Measurements from ENCODE around the gene SLC9B1. TPM values are rescaled to one million over a fixed set of nuclear protein-coding genes. Genes with fewer than 3 reads are reported as not detected.
"Not testable (repeated sequence)": the region's sequence is repeated elsewhere in the genome, so short reads cannot be mapped to it uniquely, and the experiment has no call there.

Gene SLC9B1
- total RNA-seq, 2 experiments from 2014 or later: 3.6 to 3.7 TPM

DNA sequence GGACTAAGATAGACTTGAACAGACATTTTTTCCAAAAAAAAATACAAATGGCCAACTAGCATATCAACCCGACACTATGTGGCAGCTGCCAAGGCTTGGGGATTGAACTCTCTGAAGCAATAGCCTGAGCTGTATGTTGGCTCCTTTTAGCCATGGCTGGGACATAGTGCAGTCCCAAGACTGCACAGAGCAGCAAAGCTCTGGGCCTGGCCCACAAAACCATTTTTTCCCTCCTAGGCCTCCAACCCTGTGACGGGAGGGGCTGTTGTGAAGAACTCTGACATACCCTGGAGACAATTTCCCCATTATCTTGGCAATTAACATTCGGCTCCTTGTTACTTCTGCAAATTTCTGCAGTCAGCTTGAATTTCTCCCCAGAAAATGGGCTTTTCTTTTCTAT, 100.6 kb downstream of the SLC9B1 start:
- no peak for DNase-seq
- H3K36me3 ChIP-seq (ENCODE audit: insufficient read depth, low read length): no peaks in the 10 kb centered on the region
- no peak overlapping the region for H3K4me3 ChIP-seq (ENCODE audit: low read length)
- CTCF ChIA-PET: no interaction called here
- no peaks in the 10 kb centered on the region for H3K27me3 ChIP-seq (ENCODE audit: control insufficient read depth in 1 of 2, insufficient read depth in 2 of 2, low read length in 2 of 2)
- H3K4me3 Mint-ChIP-seq: no peak overlapping the region
- H3K27me3 Mint-ChIP-seq: no peaks in the 10 kb centered on the region
- H3K27ac Mint-ChIP-seq: no peak overlapping the region
- H3K27ac ChIP-seq (ENCODE audit: low read depth in 1 of 2, low read length in 2 of 2): no peak overlapping the region
- H3K36me3 Mint-ChIP-seq (ENCODE audit: low read depth): peaks cover 77% of the 10 kb centered on the region
- no peak for ATAC-seq (ENCODE audit: poor library complexity)
- POLR2A ChIA-PET: no interaction called here
- peaks cover 7 to 9% of the 10 kb centered on the region in 2 experiments for H3K9me3 ChIP-seq (ENCODE audit: control insufficient read depth in 1 of 2, insufficient read depth in 1 of 2, low read length in 2 of 2)
- no peaks in the 10 kb centered on the region for H3K4me1 ChIP-seq (ENCODE audit: insufficient read depth, low read length)
- TF ChIP-seq, protein P1, sequence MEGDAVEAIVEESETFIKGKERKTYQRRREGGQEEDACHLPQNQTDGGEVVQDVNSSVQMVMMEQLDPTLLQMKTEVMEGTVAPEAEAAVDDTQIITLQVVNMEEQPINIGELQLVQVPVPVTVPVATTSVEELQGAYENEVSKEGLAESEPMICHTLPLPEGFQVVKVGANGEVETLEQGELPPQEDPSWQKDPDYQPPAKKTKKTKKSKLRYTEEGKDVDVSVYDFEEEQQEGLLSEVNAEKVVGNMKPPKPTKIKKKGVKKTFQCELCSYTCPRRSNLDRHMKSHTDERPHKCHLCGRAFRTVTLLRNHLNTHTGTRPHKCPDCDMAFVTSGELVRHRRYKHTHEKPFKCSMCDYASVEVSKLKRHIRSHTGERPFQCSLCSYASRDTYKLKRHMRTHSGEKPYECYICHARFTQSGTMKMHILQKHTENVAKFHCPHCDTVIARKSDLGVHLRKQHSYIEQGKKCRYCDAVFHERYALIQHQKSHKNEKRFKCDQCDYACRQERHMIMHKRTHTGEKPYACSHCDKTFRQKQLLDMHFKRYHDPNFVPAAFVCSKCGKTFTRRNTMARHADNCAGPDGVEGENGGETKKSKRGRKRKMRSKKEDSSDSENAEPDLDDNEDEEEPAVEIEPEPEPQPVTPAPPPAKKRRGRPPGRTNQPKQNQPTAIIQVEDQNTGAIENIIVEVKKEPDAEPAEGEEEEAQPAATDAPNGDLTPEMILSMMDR (IDR thresholded peaks at IDR 0.05): no peak
- peaks cover 16% of the 10 kb centered on the region for H3K9me3 Mint-ChIP-seq
- H3K4me1 Mint-ChIP-seq (ENCODE audit: low read depth): no peaks in the 10 kb centered on the region
- intact Hi-C loops (cut with DNase I, micrococcal nuclease): no loop called here

DNA sequence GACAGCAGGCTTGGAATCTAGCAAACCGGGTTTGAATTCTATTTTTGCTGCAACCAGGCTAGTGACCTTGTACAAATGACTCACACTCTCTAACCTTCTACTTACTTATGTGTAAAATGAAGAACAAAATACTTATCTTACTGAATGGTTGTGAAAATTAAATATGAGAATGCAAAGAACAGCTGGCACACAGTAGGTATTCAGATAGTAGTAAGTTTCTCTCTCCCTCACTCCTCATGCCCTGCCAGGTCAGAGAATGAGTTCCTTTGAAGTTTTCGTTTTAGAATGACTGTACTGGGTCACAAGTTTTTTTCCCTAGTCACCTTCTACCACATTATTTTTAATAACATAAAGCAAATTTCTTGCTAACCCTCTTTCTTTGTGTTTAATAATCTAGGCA, 117.7 kb downstream of the SLC9B1 start:
- no peak overlapping the region for H3K27ac Mint-ChIP-seq
- Histone ChIP-seq H3K36me3 (ENCODE audit: insufficient read depth, low read length) (no peaks in the 10 kb centered on the region), H3K9me3 (ENCODE audit: control insufficient read depth in 1 of 2, insufficient read depth in 1 of 2, low read length in 2 of 2) (no peaks in the 10 kb centered on the region), H3K27me3 (ENCODE audit: control insufficient read depth in 1 of 2, insufficient read depth in 2 of 2, low read length in 2 of 2) (no peaks in the 10 kb centered on the region), H3K4me1 (ENCODE audit: insufficient read depth, low read length) (no peaks in the 10 kb centered on the region), H3K4me3 (ENCODE audit: low read length) (no peak overlapping the region), H3K27ac (ENCODE audit: low read depth in 1 of 2, low read length in 2 of 2) (no peak overlapping the region)
- ChIA-PET CTCF (interaction anchor here (1.2 kb wide), 1 partner anchor 140 kb away, joined by 3 read pairs; no protein-coding TSS in a partner anchor), POLR2A (no interaction called here)
- no peaks in the 10 kb centered on the region for H3K27me3 Mint-ChIP-seq
- ATAC-seq (ENCODE audit: poor library complexity): no peak
- no peaks in the 10 kb centered on the region for H3K36me3 Mint-ChIP-seq (ENCODE audit: low read depth)
- no peaks in the 10 kb centered on the region for H3K9me3 Mint-ChIP-seq
- TF ChIP-seq, protein P1 (IDR thresholded peaks at IDR 0.05): no peak
- H3K4me3 Mint-ChIP-seq: no peak overlapping the region
- intact Hi-C loops (cut with DNase I, micrococcal nuclease): no loop called here
- DNase-seq: no peak
- H3K4me1 Mint-ChIP-seq (ENCODE audit: low read depth): no peaks in the 10 kb centered on the region

DNA sequence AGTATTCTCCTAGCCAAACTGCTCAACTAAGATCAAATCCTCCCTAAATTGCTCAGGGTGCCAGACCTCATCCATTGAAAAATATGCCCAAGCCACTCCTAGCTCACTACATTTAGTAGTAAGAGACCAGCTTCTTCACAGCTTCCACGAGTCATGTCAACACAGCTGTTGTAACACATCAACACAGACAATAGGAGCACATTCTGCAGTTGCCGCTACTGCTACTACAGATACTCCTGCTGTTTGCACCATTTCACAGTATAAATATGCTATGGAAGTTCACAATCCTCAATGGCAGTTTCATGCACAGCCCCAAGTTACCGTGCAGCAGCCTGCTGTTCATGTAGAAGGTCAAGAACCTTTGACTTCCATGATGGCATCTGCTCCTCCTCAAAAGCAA, 121.9 kb downstream of the SLC9B1 start:
- H3K27me3 Mint-ChIP-seq; H3K27me3 ChIP-seq (ENCODE audit: control insufficient read depth in 1 of 2, insufficient read depth in 2 of 2, low read length in 2 of 2); H3K9me3 ChIP-seq (ENCODE audit: control insufficient read depth in 1 of 2, insufficient read depth in 1 of 2, low read length in 2 of 2); H3K36me3 ChIP-seq (ENCODE audit: insufficient read depth, low read length); H3K36me3 Mint-ChIP-seq (ENCODE audit: low read depth); H3K9me3 Mint-ChIP-seq; intact Hi-C loops (cut with DNase I, micrococcal nuclease); H3K27ac ChIP-seq (ENCODE audit: low read depth in 1 of 2, low read length in 2 of 2); H3K4me3 ChIP-seq (ENCODE audit: low read length); H3K27ac Mint-ChIP-seq; POLR2A ChIA-PET; DNase-seq; ATAC-seq (ENCODE audit: poor library complexity); CTCF ChIA-PET; H3K4me1 Mint-ChIP-seq (ENCODE audit: low read depth); H3K4me3 Mint-ChIP-seq; H3K4me1 ChIP-seq (ENCODE audit: insufficient read depth, low read length): not testable (repeated sequence)

GRCh38 chr4:102896547-102896946, 123.0 kb downstream of the SLC9B1 start:
- H3K27me3 ChIP-seq (ENCODE audit: control insufficient read depth in 1 of 2, insufficient read depth in 2 of 2, low read length in 2 of 2); ATAC-seq (ENCODE audit: poor library complexity); intact Hi-C loops (cut with DNase I, micrococcal nuclease); H3K27ac Mint-ChIP-seq; H3K4me1 Mint-ChIP-seq (ENCODE audit: low read depth); POLR2A ChIA-PET; H3K4me3 ChIP-seq (ENCODE audit: low read length); H3K9me3 Mint-ChIP-seq; H3K4me1 ChIP-seq (ENCODE audit: insufficient read depth, low read length); H3K27ac ChIP-seq (ENCODE audit: low read depth in 1 of 2, low read length in 2 of 2); CTCF ChIA-PET; H3K36me3 Mint-ChIP-seq (ENCODE audit: low read depth); H3K9me3 ChIP-seq (ENCODE audit: control insufficient read depth in 1 of 2, insufficient read depth in 1 of 2, low read length in 2 of 2); H3K4me3 Mint-ChIP-seq; H3K36me3 ChIP-seq (ENCODE audit: insufficient read depth, low read length); H3K27me3 Mint-ChIP-seq; DNase-seq: not testable (repeated sequence)

DNA sequence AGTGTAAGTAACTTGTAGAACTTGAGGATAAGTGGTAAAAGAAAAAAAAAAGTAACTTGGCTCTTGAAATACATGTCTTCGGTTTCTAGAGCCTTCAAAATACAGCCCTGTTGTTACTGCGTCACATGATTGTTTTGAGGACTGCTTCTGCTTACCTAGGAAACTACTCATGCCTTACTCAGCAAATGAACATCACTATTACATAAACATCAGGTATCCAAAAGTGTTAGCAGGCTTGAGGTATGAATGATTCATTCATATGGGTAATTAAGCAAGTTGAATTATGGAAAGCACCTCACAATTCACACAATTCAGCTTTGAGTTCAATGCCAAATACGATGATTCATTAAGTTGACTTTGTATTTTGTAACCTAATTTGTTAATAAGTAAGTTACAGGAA, 129.6 kb downstream of the SLC9B1 start:
- H3K4me1 ChIP-seq (ENCODE audit: insufficient read depth, low read length); CTCF ChIA-PET; intact Hi-C loops (cut with DNase I, micrococcal nuclease); H3K27me3 ChIP-seq (ENCODE audit: control insufficient read depth in 1 of 2, insufficient read depth in 2 of 2, low read length in 2 of 2); H3K9me3 Mint-ChIP-seq; H3K9me3 ChIP-seq (ENCODE audit: control insufficient read depth in 1 of 2, insufficient read depth in 1 of 2, low read length in 2 of 2); DNase-seq; H3K4me1 Mint-ChIP-seq (ENCODE audit: low read depth); H3K4me3 Mint-ChIP-seq; H3K27ac Mint-ChIP-seq; H3K36me3 ChIP-seq (ENCODE audit: insufficient read depth, low read length); H3K27me3 Mint-ChIP-seq; H3K4me3 ChIP-seq (ENCODE audit: low read length); H3K27ac ChIP-seq (ENCODE audit: low read depth in 1 of 2, low read length in 2 of 2); ATAC-seq (ENCODE audit: poor library complexity); POLR2A ChIA-PET: not testable (repeated sequence)
- H3K36me3 Mint-ChIP-seq (ENCODE audit: low read depth): peaks cover 14% of the 10 kb centered on the region

DNA sequence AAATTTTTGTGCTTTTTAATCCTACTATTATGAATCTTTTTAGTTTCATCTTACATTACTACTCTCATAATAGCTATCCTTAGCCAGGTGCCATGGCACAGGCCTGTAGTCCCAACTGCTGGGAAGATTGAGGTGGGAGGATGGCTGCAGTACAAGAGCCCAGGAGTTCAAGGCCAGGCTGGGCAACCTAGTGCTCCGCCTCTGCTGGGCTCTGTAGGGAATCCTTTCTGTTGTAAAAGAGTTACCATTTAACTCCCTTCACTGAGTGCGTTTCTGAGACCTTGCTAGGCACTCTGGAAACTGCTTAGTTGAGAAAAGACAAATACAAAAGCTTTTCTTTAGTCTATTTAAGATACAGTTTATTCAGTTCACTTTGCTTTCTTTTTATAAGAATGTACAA, 130.9 kb downstream of the SLC9B1 start:
- H3K36me3 ChIP-seq (ENCODE audit: insufficient read depth, low read length); H3K27ac Mint-ChIP-seq; H3K4me3 ChIP-seq (ENCODE audit: low read length); H3K27me3 Mint-ChIP-seq; H3K4me1 Mint-ChIP-seq (ENCODE audit: low read depth); intact Hi-C loops (cut with DNase I, micrococcal nuclease); H3K4me3 Mint-ChIP-seq; H3K27me3 ChIP-seq (ENCODE audit: control insufficient read depth in 1 of 2, insufficient read depth in 2 of 2, low read length in 2 of 2); H3K9me3 ChIP-seq (ENCODE audit: control insufficient read depth in 1 of 2, insufficient read depth in 1 of 2, low read length in 2 of 2); H3K27ac ChIP-seq (ENCODE audit: low read depth in 1 of 2, low read length in 2 of 2); CTCF ChIA-PET; DNase-seq; H3K4me1 ChIP-seq (ENCODE audit: insufficient read depth, low read length); ATAC-seq (ENCODE audit: poor library complexity); POLR2A ChIA-PET; H3K9me3 Mint-ChIP-seq: not testable (repeated sequence)
- peaks cover 16% of the 10 kb centered on the region for H3K36me3 Mint-ChIP-seq (ENCODE audit: low read depth)
